HepG2 (cell line): ENCODE data around the gene C19orf47. TPM values are rescaled to one million over a fixed set of nuclear protein-coding genes. Genes with fewer than 3 reads are reported as not detected.

ENCODE experiments used
- KLF13 ChIP-seq: sonication (generic); formaldehyde crosslinking; IDR thresholded peaks from 2 replicates; pipeline ENCODE4 v1.4.0; 2020; ENCODE audit warnings: mild to moderate bottlenecking, missing genetic modification reagents
- POLR2AphosphoS2 ChIP-seq: IDR thresholded peaks from 2 replicates; pipeline ENCODE4 v1.6.1; 2011; ENCODE audit warnings: low read depth, low read length, improper control_type of control experiment
- ZNF713 ChIP-seq: sonication (generic); formaldehyde crosslinking; IDR thresholded peaks from 2 replicates; pipeline ENCODE4 v1.4.0; 2020; ENCODE audit warnings: mild to moderate bottlenecking, missing genetic modification reagents
- polyA plus RNA-seq, 8 experiments: library from polyadenylated mRNA; depleted of rRNA in 3 of 8; stranded (reverse) in 7 of 8; unstranded in 1 of 8; fragments of >200 nt; fragmentation: Illumina TruSeq in 4 of 8; extraction: Trizol in 4 of 8; gene quantifications; 2 replicates each; pipeline versions ENCODE4 v1.2.1 to v1.2.3, GENCODE V29; 2011 to 2016; ENCODE audit warnings: low read depth in 4 of 8, missing spikeins in 1 of 8, mixed read lengths in 1 of 8; ENCODE audit not compliant: insufficient read depth in 1 of 8
- total RNA-seq, 5 experiments: library from RNA; depleted of rRNA; stranded (reverse); fragments of >200 nt; fragmentation: Illumina TruSeq; extraction: Trizol; gene quantifications; 2 replicates each; pipeline ENCODE4 v1.2.3, GENCODE V29; 2016; ENCODE audit warnings: low read depth in 1 of 5
- TF ChIP-seq, protein P1 (sequence below): sonication (generic); formaldehyde crosslinking; IDR thresholded peaks from 2 replicates; pipeline ENCODE4 v1.5.1; 2020; ENCODE audit warnings: mild to moderate bottlenecking, missing genetic modification reagents, moderate library complexity
- TF ChIP-seq, protein P2 (sequence below): sonication (generic); formaldehyde crosslinking; IDR thresholded peaks from 2 replicates; pipeline ENCODE4 v1.9.0; 2021; ENCODE audit warnings: missing genetic modification reagents, mild to moderate bottlenecking, borderline replicate concordance
- TF ChIP-seq, protein P3 (sequence below): sonication (generic); formaldehyde crosslinking; IDR thresholded peaks from 2 replicates; pipeline ENCODE4 v1.4.0; 2020; ENCODE audit warnings: missing genetic modification reagents

C19orf47 gene
- total and polyA plus RNA-seq, 2 of the 13 experiments (the other 11 are each of a cell fraction or from before 2014, with no cell fraction given) = 8.1 to 10.6 TPM

DNA sequence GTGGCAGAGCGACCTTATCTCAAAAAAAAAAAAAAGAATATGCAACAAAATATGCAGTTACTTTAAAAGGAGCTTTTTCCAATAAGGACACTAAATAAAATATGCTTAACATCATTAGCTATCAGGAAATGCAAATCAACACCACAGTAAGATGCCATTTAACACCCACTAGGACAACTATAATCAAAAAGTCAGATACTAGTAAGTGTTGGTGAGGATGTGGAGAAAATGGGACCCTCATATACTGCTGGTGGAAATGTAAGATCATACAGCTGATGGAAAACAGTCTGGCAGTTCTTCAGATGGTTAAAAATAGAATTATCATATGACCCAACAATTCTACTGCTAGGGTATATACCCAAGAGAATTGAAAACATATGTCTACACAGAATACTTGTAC is 38.5 kb downstream of the C19orf47 start (continued):
- TF ChIP-seq, protein P1, sequence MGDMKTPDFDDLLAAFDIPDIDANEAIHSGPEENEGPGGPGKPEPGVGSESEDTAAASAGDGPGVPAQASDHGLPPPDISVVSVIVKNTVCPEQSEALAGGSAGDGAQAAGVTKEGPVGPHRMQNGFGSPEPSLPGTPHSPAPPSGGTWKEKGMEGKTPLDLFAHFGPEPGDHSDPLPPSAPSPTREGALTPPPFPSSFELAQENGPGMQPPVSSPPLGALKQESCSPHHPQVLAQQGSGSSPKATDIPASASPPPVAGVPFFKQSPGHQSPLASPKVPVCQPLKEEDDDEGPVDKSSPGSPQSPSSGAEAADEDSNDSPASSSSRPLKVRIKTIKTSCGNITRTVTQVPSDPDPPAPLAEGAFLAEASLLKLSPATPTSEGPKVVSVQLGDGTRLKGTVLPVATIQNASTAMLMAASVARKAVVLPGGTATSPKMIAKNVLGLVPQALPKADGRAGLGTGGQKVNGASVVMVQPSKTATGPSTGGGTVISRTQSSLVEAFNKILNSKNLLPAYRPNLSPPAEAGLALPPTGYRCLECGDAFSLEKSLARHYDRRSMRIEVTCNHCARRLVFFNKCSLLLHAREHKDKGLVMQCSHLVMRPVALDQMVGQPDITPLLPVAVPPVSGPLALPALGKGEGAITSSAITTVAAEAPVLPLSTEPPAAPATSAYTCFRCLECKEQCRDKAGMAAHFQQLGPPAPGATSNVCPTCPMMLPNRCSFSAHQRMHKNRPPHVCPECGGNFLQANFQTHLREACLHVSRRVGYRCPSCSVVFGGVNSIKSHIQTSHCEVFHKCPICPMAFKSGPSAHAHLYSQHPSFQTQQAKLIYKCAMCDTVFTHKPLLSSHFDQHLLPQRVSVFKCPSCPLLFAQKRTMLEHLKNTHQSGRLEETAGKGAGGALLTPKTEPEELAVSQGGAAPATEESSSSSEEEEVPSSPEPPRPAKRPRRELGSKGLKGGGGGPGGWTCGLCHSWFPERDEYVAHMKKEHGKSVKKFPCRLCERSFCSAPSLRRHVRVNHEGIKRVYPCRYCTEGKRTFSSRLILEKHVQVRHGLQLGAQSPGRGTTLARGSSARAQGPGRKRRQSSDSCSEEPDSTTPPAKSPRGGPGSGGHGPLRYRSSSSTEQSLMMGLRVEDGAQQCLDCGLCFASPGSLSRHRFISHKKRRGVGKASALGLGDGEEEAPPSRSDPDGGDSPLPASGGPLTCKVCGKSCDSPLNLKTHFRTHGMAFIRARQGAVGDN (CRISPR knock-in tag) = no peak
- TF ChIP-seq POLR2AphosphoS2 (no peak), KLF13 (no peak), ZNF713 (CRISPR knock-in tag) (no peak)
- TF ChIP-seq, protein P2, sequence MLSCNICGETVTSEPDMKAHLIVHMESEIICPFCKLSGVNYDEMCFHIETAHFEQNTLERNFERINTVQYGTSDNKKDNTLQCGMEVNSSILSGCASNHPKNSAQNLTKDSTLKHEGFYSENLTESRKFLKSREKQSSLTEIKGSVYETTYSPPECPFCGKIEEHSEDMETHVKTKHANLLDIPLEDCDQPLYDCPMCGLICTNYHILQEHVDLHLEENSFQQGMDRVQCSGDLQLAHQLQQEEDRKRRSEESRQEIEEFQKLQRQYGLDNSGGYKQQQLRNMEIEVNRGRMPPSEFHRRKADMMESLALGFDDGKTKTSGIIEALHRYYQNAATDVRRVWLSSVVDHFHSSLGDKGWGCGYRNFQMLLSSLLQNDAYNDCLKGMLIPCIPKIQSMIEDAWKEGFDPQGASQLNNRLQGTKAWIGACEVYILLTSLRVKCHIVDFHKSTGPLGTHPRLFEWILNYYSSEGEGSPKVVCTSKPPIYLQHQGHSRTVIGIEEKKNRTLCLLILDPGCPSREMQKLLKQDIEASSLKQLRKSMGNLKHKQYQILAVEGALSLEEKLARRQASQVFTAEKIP (CRISPR knock-in tag) = no peak
- TF ChIP-seq, protein P3, sequence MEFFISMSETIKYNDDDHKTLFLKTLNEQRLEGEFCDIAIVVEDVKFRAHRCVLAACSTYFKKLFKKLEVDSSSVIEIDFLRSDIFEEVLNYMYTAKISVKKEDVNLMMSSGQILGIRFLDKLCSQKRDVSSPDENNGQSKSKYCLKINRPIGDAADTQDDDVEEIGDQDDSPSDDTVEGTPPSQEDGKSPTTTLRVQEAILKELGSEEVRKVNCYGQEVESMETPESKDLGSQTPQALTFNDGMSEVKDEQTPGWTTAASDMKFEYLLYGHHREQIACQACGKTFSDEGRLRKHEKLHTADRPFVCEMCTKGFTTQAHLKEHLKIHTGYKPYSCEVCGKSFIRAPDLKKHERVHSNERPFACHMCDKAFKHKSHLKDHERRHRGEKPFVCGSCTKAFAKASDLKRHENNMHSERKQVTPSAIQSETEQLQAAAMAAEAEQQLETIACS (CRISPR knock-in tag) = no peak
